Smooth muscle cell (in vitro differentiated cells): Measurements from ENCODE around the gene BOC. TPM values are rescaled to one million over a fixed set of nuclear protein-coding genes. Genes with fewer than 3 reads are reported as not detected.

Source experiments
- DNase-seq: peaks from one replicate; lab custom pipeline; 2025; ENCODE audit not compliant: unreplicated experiment; lab: John Stamatoyannopoulos, UW
- H2AFZ ChIP-seq: fragments of 200-600 bp; sonication (generic); 2 replicates; pipeline ENCODE4 v1.6.0; 2016; ENCODE audit warnings: antibody characterized with exemption, low read depth, mild to moderate bottlenecking
- H3F3A ChIP-seq: fragments of 200-600 bp; sonication (generic); 2 replicates; pipeline ENCODE4 v1.6.0; 2017; ENCODE audit warnings: antibody characterized with exemption, low read depth
- H3K27ac ChIP-seq: fragments of 200-600 bp; sonication (generic); 2 replicates; pipeline ENCODE4 v1.5.1; 2016; ENCODE audit warnings: low read depth, mild to moderate bottlenecking
- H3K27me3 ChIP-seq: fragments of 200-600 bp; sonication (generic); 2 replicates; pipeline ENCODE4 v1.6.1; 2016; ENCODE audit warnings: low read depth, mild to moderate bottlenecking
- H3K36me3 ChIP-seq: fragments of 200-600 bp; sonication (generic); 2 replicates; pipeline ENCODE4 v1.5.1; 2016; ENCODE audit warnings: low read depth
- H3K4me1 ChIP-seq: fragments of 200-600 bp; sonication (generic); 2 replicates; pipeline ENCODE4 v1.5.1; 2016; ENCODE audit warnings: low read depth
- H3K4me2 ChIP-seq: fragments of 200-600 bp; sonication (generic); 2 replicates; pipeline ENCODE4 v1.6.0; 2016; ENCODE audit warnings: mild to moderate bottlenecking
- H3K4me3 ChIP-seq: fragments of 200-600 bp; sonication (generic); 2 replicates; pipeline ENCODE4 v1.5.1; 2016; ENCODE audit warnings: mild to moderate bottlenecking
- H3K79me2 ChIP-seq: fragments of 200-600 bp; sonication (generic); 2 replicates; pipeline ENCODE4 v1.6.0; 2016; ENCODE audit warnings: low read depth, mild to moderate bottlenecking
- H3K9ac ChIP-seq: fragments of 200-600 bp; sonication (generic); 2 replicates; pipeline ENCODE4 v1.6.0; 2016; ENCODE audit warnings: low read depth
- H3K9me3 ChIP-seq: fragments of 200-600 bp; sonication (generic); replicated peaks from 2 replicates; pipeline ENCODE4 v1.5.1; 2016; ENCODE audit warnings: low read depth
- H4K20me1 ChIP-seq: fragments of 200-600 bp; sonication (generic); 2 replicates; pipeline ENCODE4 v1.6.0; 2016; ENCODE audit warnings: low read depth
- WGBS: methylation state at CpG from one replicate; pipeline ENCODE4 v1.1.7; 2016; ENCODE audit warnings: low lambda C conversion rate; 5-methylcytosine and 5-hydroxymethylcytosine counted together
- polyA plus RNA-seq: library from polyadenylated mRNA; unstranded; fragments of >200 nt; fragmentation: Nextera tagmentation; extraction: Ambion mirVana; gene quantifications from 2 replicates; pipeline ENCODE4 v1.2.1, GENCODE V29; 2016
- total RNA-seq: library from RNA; depleted of rRNA; stranded (reverse); fragments of >200 nt; gene quantifications from 2 replicates; pipeline ENCODE4 v1.2.3, GENCODE V29; 2014
- TF ChIP-seq, protein P1 (sequence below): fragments of 200-600 bp; sonication (generic); IDR thresholded peaks from 2 replicates; pipeline ENCODE4 v1.5.1; 2017; ENCODE audit warnings: borderline replicate concordance, mild to moderate bottlenecking, antibody characterized with exemption; ENCODE audit not compliant: insufficient read depth, poor library complexity, severe bottlenecking

The BOC gene
- total and polyA plus RNA-seq, 2 experiments from 2014 or later = 19.5 to 31.2 TPM

DNA sequence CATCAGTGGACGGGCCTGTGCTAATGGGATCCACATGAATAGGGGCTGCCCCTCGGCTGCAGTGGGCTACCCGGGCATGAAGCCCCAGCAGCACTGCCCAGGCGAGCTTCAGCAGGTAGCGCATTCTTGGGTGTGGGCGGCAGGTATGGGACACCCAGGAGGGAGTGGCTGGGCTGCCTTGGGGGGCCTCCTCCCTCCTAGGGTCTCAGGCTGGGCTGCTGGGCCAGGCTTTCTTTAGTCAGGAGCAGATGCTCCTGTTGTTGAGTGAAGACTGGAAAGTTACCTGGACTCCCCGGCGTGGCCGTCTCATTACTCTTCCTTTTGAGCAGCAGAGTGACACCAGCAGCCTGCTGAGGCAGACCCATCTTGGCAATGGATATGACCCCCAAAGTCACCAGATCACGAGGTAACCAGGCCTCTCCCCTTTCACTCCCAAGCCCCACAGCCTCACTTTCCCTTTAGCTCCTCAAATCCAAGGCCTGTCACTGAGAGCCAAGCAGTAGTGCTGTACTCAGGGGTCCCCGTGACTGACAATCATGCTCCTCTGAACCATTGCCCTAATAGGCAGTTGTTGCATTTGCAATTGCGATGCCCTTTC lies 73.2 kb downstream of the BOC start:
- peaks cover 29% of the 10 kb centered on the region for H3F3A ChIP-seq
- H3K27ac ChIP-seq = no peak overlapping the region
- WGBS = 98% methylated on average over 12 of the region's 12 CpGs
- TF ChIP-seq, protein P1, sequence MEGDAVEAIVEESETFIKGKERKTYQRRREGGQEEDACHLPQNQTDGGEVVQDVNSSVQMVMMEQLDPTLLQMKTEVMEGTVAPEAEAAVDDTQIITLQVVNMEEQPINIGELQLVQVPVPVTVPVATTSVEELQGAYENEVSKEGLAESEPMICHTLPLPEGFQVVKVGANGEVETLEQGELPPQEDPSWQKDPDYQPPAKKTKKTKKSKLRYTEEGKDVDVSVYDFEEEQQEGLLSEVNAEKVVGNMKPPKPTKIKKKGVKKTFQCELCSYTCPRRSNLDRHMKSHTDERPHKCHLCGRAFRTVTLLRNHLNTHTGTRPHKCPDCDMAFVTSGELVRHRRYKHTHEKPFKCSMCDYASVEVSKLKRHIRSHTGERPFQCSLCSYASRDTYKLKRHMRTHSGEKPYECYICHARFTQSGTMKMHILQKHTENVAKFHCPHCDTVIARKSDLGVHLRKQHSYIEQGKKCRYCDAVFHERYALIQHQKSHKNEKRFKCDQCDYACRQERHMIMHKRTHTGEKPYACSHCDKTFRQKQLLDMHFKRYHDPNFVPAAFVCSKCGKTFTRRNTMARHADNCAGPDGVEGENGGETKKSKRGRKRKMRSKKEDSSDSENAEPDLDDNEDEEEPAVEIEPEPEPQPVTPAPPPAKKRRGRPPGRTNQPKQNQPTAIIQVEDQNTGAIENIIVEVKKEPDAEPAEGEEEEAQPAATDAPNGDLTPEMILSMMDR = no peak
- no peak overlapping the region for H3K9ac ChIP-seq
- H3K4me1 ChIP-seq = peaks cover 14% of the 10 kb centered on the region
- no peak overlapping the region for H3K4me2 ChIP-seq
- no peaks in the 10 kb centered on the region for H3K79me2 ChIP-seq
- H4K20me1 ChIP-seq = no peaks in the 10 kb centered on the region
- no peak overlapping the region for H3K4me3 ChIP-seq
- H3K9me3 ChIP-seq = no peaks in the 10 kb centered on the region
- peaks cover 7% of the 10 kb centered on the region for H3K36me3 ChIP-seq
- H2AFZ ChIP-seq = no peak overlapping the region
- no peak for DNase-seq
- no peaks in the 10 kb centered on the region for H3K27me3 ChIP-seq

DNA sequence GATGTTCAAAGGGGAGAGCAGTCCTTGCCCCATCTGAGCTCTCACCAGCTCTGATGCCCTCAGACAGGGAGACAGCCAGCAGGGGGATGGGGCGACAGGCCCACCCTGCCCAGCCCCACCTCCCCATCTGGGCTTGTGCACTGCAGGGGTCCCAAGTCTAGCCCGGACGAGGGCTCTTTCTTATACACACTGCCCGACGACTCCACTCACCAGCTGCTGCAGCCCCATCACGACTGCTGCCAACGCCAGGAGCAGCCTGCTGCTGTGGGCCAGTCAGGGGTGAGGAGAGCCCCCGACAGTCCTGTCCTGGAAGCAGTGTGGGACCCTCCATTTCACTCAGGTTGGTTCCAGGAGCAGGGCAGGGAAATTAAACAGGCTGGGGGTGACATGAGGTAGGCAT lies 73.9 kb downstream of the BOC start:
- Histone ChIP-seq H3K9me3 (no peaks in the 10 kb centered on the region), H2AFZ (no peak overlapping the region), H3K4me3 (no peak overlapping the region), H3K27me3 (no peaks in the 10 kb centered on the region), H3K36me3 (peaks cover 7% of the 10 kb centered on the region), H3F3A (peaks cover 29% of the 10 kb centered on the region), H3K27ac (peak overlapping the region; percentile 88), H3K4me1 (peaks cover 14% of the 10 kb centered on the region), H4K20me1 (no peaks in the 10 kb centered on the region), H3K9ac (no peak overlapping the region), H3K4me2 (no peak overlapping the region), H3K79me2 (no peaks in the 10 kb centered on the region)
- no peak for DNase-seq
- 97% methylated on average over 8 of the region's 8 CpGs for WGBS
- TF ChIP-seq, protein P1 = no peak

GRCh38 chr3:113285741-113286140 lies 74.4 kb downstream of the BOC start:
- H3K4me2 ChIP-seq = peak overlapping the region; percentile 54
- H3K4me1 ChIP-seq = peaks cover 14% of the 10 kb centered on the region
- no peaks in the 10 kb centered on the region for H3K9me3 ChIP-seq
- H4K20me1 ChIP-seq = no peaks in the 10 kb centered on the region
- H3K27ac ChIP-seq = peak overlapping the region; percentile 88
- no peaks in the 10 kb centered on the region for H3K79me2 ChIP-seq
- H3K9ac ChIP-seq = peak overlapping the region; percentile 52
- peaks cover 31% of the 10 kb centered on the region for H3F3A ChIP-seq
- H3K27me3 ChIP-seq = no peaks in the 10 kb centered on the region
- no peak for DNase-seq
- no peak overlapping the region for H3K4me3 ChIP-seq
- H3K36me3 ChIP-seq = peaks cover 7% of the 10 kb centered on the region
- 70% methylated on average over 3 of the region's 3 CpGs for WGBS
- TF ChIP-seq, protein P1 = no peak
- no peak overlapping the region for H2AFZ ChIP-seq

DNA sequence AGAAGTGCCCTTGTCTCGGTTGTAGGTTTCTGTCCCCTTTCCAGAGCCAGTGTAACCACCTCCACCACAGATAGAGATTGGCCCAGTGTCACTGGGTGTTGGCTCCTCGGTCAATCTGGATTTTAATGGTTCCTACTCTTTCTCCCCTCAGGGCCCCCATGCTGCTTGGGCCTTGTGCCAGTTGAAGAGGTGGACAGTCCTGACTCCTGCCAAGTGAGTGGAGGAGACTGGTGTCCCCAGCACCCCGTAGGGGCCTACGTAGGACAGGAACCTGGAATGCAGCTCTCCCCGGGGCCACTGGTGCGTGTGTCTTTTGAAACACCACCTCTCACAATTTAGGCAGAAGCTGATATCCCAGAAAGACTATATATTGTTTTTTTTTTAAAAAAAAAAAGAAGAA lies 75.2 kb downstream of the BOC start:
- Histone ChIP-seq H3K9me3 (no peaks in the 10 kb centered on the region), H3K27ac (peak overlapping the region; percentile 88), H3K36me3 (peaks cover 2% of the 10 kb centered on the region), H3F3A (peaks cover 37% of the 10 kb centered on the region), H3K4me1 (peaks cover 20% of the 10 kb centered on the region), H2AFZ (no peak overlapping the region), H3K79me2 (no peaks in the 10 kb centered on the region), H3K27me3 (no peaks in the 10 kb centered on the region), H4K20me1 (no peaks in the 10 kb centered on the region), H3K9ac (peak overlapping the region; percentile 52), H3K4me3 (no peak overlapping the region), H3K4me2 (peak overlapping the region; percentile 54)
- DNase-seq = no peak
- WGBS = 87% methylated on average over 6 of the region's 6 CpGs
- TF ChIP-seq, protein P1 = no peak
